22Rv1 (cell line): Measurements from ENCODE around the gene ARFGAP1.

ENCODE experiments used
- ZFX ChIP-seq: fragments of 450-650 bp; IDR thresholded peaks from 2 replicates; pipeline ENCODE4 v1.6.1; 2017; ENCODE audit warnings: antibody characterized with exemption, borderline replicate concordance
- TF ChIP-seq, protein P1 (sequence below): fragments of 450-650 bp; IDR thresholded peaks from 2 replicates; pipeline ENCODE4 v1.5.1; 2017; ENCODE audit warnings: mild to moderate bottlenecking

DNA sequence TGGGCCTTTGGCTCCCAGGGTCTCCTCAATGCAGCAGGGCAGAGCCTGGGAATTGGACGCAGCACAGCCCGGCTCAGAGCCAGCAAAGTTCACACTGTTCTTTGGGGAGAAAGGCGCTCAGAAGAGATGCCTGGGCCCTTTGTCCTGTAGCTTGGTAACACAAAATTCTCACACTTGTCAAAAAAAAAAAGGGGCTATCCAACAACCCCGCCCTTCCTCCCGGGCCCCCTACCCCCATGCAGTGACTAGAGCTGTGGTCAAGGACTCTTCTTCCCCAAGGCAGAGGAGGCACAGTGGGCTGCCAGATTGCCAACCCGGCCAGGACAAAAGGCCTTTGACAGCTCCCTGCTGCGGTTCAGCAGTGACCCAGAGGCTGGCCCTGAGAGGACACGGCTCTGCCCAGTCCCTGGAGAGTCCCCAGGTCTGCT, 20.3 kb upstream of the ARFGAP1 start:
- TF ChIP-seq ZFX = no peak
- TF ChIP-seq, protein P1, sequence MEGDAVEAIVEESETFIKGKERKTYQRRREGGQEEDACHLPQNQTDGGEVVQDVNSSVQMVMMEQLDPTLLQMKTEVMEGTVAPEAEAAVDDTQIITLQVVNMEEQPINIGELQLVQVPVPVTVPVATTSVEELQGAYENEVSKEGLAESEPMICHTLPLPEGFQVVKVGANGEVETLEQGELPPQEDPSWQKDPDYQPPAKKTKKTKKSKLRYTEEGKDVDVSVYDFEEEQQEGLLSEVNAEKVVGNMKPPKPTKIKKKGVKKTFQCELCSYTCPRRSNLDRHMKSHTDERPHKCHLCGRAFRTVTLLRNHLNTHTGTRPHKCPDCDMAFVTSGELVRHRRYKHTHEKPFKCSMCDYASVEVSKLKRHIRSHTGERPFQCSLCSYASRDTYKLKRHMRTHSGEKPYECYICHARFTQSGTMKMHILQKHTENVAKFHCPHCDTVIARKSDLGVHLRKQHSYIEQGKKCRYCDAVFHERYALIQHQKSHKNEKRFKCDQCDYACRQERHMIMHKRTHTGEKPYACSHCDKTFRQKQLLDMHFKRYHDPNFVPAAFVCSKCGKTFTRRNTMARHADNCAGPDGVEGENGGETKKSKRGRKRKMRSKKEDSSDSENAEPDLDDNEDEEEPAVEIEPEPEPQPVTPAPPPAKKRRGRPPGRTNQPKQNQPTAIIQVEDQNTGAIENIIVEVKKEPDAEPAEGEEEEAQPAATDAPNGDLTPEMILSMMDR = no peak
